K562 (cell line): ENCODE measurements around the gene FOSL2.

Source experiments
- EZH2 ChIP-seq: IDR thresholded peaks from 2 replicates; pipeline ENCODE4 v1.6.1; 2012; ENCODE audit warnings: low read depth, mild to moderate bottlenecking, inconsistent platforms, low read length, borderline replicate concordance
- HNRNPL ChIP-seq: fragments of 200-400 bp; formaldehyde crosslinking; IDR thresholded peaks from 2 replicates; pipeline ENCODE4 v1.6.1; 2017; ENCODE audit warnings: low read depth, mild to moderate bottlenecking, low read length
- JUND ChIP-seq, 2 experiments: IDR thresholded peaks; 2 replicates in 1 of 2; 3 replicates in 1 of 2; pipeline ENCODE4 v1.6.1; 2011; ENCODE audit warnings: borderline replicate concordance in 2 of 2, low read depth in 2 of 2, low read length in 2 of 2, improper control_type of control experiment in 1 of 2, missing biosample characterization in 1 of 2, missing genetic modification characterization in 1 of 2, missing genetic modification reagents in 1 of 2
- MAFF ChIP-seq: IDR thresholded peaks from 2 replicates; pipeline ENCODE4 v1.6.1; 2012; ENCODE audit warnings: low read length, improper control_type of control experiment
- MAZ ChIP-seq, 2 experiments: fragments of 450-650 bp in 1 of 2; sonication (generic) in 1 of 2; formaldehyde crosslinking; IDR thresholded peaks in 1 of 2; conservative IDR thresholded peaks in 1 of 2; 2 replicates each; pipeline versions ENCODE4 v1.4.0 to v1.5.0; 2020; ENCODE audit warnings: mild to moderate bottlenecking in 1 of 2, missing genetic modification reagents in 1 of 2
- RBFOX2 ChIP-seq: fragments of 200-400 bp; formaldehyde crosslinking; IDR thresholded peaks from 2 replicates; pipeline ENCODE4 v1.6.1; 2017; ENCODE audit warnings: low read depth, mild to moderate bottlenecking, low read length, moderate library complexity
- USF2 ChIP-seq: sonication (generic); formaldehyde crosslinking; IDR thresholded peaks from 2 replicates; pipeline ENCODE4 v1.5.0; 2020; ENCODE audit warnings: missing genetic modification reagents
- ZFP91 ChIP-seq: sonication (generic); formaldehyde crosslinking; IDR thresholded peaks from 2 replicates; pipeline ENCODE4 v1.8.0; 2022; ENCODE audit warnings: mild to moderate bottlenecking, missing genetic modification reagents
- ZNF707 ChIP-seq: fragments of 250-450 bp; sonication (Bioruptor Pico); conservative IDR thresholded peaks from 2 replicates; pipeline ENCODE4 v1.8.0; 2022; ENCODE audit warnings: inconsistent platforms, mild to moderate bottlenecking, moderate library complexity
- ZSCAN29 ChIP-seq: fragments of 450-650 bp; IDR thresholded peaks from 2 replicates; pipeline ENCODE4 v1.6.1; 2017
- TF ChIP-seq, protein P1 (sequence below), 3 experiments: IDR thresholded peaks in 2 of 3; conservative IDR thresholded peaks in 1 of 3; 2 replicates each; pipeline ENCODE4 v1.5.1; 2011 to 2012; ENCODE audit warnings: low read length in 3 of 3, mild to moderate bottlenecking in 3 of 3, control low read depth in 2 of 3, improper control_type of control experiment in 1 of 3, inconsistent platforms in 1 of 3, low read depth in 1 of 3, mixed read lengths in 1 of 3, moderate library complexity in 1 of 3; ENCODE audit not compliant: insufficient read depth in 2 of 3
- TF ChIP-seq, protein P2 (sequence below): sonication (generic); formaldehyde crosslinking; IDR thresholded peaks from 2 replicates; pipeline ENCODE4 v1.4.0; 2020; ENCODE audit warnings: mild to moderate bottlenecking, missing genetic modification reagents

GRCh38 chr2:28373854-28374253, 18.8 kb upstream of the FOSL2 start:
- TF ChIP-seq, protein P1, sequence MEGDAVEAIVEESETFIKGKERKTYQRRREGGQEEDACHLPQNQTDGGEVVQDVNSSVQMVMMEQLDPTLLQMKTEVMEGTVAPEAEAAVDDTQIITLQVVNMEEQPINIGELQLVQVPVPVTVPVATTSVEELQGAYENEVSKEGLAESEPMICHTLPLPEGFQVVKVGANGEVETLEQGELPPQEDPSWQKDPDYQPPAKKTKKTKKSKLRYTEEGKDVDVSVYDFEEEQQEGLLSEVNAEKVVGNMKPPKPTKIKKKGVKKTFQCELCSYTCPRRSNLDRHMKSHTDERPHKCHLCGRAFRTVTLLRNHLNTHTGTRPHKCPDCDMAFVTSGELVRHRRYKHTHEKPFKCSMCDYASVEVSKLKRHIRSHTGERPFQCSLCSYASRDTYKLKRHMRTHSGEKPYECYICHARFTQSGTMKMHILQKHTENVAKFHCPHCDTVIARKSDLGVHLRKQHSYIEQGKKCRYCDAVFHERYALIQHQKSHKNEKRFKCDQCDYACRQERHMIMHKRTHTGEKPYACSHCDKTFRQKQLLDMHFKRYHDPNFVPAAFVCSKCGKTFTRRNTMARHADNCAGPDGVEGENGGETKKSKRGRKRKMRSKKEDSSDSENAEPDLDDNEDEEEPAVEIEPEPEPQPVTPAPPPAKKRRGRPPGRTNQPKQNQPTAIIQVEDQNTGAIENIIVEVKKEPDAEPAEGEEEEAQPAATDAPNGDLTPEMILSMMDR (IDR thresholded peaks at IDR 0.05 in 2 of 3, conservative IDR thresholded peaks at IDR 0.05 in 1 of 3; ENCODE audit: insufficient read depth in 2 of 3, low read depth in 1 of 3, low read length in 3 of 3) = no peak
- no peak for TF ChIP-seq MAFF
- TF ChIP-seq ZSCAN29 = no peak
- TF ChIP-seq, protein P2, sequence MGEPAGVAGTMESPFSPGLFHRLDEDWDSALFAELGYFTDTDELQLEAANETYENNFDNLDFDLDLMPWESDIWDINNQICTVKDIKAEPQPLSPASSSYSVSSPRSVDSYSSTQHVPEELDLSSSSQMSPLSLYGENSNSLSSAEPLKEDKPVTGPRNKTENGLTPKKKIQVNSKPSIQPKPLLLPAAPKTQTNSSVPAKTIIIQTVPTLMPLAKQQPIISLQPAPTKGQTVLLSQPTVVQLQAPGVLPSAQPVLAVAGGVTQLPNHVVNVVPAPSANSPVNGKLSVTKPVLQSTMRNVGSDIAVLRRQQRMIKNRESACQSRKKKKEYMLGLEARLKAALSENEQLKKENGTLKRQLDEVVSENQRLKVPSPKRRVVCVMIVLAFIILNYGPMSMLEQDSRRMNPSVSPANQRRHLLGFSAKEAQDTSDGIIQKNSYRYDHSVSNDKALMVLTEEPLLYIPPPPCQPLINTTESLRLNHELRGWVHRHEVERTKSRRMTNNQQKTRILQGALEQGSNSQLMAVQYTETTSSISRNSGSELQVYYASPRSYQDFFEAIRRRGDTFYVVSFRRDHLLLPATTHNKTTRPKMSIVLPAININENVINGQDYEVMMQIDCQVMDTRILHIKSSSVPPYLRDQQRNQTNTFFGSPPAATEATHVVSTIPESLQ (CRISPR knock-in tag) = no peak
- TF ChIP-seq MAZ (CRISPR knock-in tag; conservative IDR thresholded peaks at IDR 0.05 in 1 of 2, IDR thresholded peaks at IDR 0.05 in 1 of 2) = no peak
- TF ChIP-seq USF2 = no peak
- no peak for TF ChIP-seq JUND (IDR thresholded peaks at IDR 0.05; ENCODE audit: borderline replicate concordance, low read depth, low read length)
- TF ChIP-seq JUND (tag; IDR thresholded peaks at IDR 0.05; ENCODE audit: borderline replicate concordance, low read depth, low read length) = no peak
- TF ChIP-seq ZFP91 (CRISPR knock-in tag) = no peak
- no peak for TF ChIP-seq ZNF707 (CRISPR knock-in tag)
- TF ChIP-seq HNRNPL = no peak
- TF ChIP-seq RBFOX2 = no peak
- TF ChIP-seq EZH2 = no peak
